NCI-H526 (cell line): ENCODE data around the gene KLHL13.
"Not testable (repeated sequence)": the region's sequence is repeated elsewhere in the genome, so short reads cannot be mapped to it uniquely, and the experiment has no call there.

ENCODE experiments used
- DNase-seq, 2 experiments: peaks; one replicate each; lab custom pipeline; 2025; lab: John Stamatoyannopoulos, UW

KLHL13 gene

DNA sequence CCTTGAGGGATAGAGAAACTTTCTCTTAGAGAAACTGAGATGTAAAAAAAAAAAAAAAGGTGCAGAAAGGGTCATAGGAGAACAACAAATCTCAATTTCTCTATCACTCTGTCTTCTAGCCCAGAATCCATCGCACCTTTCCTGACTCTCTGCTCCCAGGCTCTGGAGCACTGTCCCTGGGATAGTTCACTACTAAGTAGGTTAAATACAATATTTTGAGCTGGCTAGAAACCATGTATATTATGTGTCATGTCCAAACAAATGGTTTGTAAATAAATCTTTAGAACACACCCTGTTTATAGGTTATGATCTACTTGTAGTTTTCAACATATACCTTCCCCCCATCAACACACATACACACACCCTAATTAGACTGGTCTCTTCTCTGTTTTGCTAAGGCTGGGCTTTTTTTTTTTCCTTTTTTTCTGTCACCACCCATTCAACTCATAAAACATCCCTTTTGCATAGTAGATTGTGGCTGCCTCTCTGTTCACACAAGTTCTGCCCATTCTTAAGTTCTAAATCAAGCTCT is 124.4 kb downstream of the KLHL13 start:
- DNase-seq: no peak

GRCh38 chrX:117990438-117990837 is 126.2 kb downstream of the KLHL13 start:
- DNase-seq: no peak

DNA sequence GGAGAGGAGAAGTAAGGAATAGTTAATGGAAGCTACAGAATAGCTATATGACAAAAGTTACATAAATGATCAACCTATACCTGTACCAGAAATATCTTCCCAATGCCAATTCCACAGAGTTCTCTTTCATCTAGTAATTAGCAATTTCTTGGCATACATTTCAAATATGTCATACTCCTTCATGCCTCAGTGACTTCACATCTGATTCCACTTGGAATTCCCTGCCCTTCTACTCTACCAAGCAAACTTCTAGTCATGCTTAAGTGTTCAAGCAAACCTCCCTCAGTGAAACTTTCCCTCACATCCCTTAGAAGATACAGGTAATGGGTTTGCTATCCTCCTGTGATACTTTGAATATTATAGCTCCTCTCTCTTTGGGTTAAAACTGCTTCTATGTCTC is 127.1 kb downstream of the KLHL13 start:
- DNase-seq: no peak

GRCh38 chrX:117987373-117987772 is 129.2 kb downstream of the KLHL13 start:
- DNase-seq: no peak

DNA sequence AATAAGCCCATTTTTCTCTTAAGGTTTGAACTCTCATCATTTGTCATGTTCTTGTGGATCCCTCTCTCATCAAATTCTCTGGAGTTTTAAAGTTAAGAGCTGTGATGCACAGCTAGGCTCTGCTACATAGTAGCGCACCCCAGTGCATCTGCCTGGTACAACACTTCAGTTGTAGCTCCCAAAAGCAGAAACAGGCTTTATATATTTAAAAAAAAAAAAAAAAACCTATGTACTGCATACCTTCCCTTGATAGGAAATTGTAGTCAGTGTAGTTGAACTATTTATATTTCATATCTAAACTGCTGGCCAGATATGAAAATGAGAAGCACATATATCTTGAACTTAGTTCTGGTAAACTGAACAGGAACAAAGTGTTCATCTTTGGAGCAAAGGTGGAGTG is 131.4 kb downstream of the KLHL13 start:
- DNase-seq: peak in 1 of 2 experiments; percentile 14

GRCh38 chrX:117982694-117983392 is 133.8 kb downstream of the KLHL13 start:
- no peak for DNase-seq

DNA sequence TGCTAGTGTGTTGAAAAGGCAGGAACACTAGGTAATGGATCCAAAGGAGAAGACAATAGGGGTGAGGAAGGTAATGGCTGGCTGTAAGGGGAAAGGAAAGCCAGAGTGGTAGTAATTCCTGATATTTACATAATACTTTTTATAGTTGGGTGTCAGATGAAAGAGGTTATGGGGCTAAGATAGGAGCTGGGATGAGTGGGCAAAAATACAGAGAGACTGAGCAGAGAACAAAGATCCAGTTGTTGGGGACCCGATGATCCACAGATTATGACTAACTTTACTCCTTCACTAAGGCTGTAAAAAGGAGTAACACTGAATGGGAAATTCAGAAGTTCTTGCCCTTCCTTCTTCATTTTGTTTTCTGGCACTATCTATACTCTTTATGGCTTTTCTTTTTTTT is 138.2 kb downstream of the KLHL13 start:
- DNase-seq: no peak

GRCh38 chrX:117977526-117977925 is 139.1 kb downstream of the KLHL13 start:
- no peak for DNase-seq

DNA sequence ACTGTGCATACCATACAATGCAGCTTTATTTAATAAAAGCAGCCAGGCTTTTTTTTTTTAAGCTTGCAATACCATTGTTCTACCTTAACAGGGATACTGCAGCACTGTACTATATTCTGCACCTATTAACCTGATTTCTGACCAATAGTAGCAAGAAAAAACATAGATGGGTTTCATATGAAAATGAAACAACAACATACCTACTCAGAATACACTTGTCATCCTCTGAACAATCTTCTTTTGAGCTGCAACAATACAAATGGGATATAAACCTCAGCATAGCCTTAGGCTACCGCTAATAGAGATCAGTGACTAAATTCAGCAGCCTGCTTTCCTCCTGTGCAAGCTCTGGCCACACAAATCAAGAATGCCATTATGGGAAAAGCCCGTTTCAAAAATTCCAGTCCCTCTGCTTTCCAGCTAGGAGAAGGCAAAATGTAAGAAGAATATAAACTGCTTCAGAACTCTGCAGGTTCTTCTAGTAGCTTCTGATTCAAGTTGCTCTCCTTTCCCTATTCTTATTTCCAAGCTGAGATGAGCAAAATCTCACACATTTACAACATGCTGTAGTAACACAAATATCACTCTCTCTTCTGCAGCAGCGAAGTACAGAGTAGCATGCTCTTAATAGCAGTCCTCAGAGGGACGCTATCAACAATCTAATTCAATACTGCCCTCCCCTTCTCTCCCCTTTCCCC is 143.4 kb downstream of the KLHL13 start:
- no peak for DNase-seq

DNA sequence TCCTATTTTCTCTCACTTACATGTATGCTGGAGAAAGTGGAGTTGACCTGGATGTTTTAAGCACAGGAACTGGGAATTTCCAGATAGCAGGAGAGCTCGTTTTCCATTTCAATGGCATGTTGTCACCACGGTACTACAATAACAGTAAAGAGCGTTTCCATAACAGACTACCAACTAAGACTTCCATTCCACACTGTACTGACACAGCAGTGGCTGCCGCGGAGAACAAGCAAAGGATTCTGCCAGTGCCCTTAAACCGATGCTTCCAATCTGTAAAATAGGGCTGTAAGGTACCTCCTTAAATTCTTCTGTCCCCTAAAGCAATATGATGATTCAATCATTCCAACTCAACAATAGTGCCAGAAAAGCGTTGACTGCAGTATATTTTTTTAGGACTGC is 143.9 kb downstream of the KLHL13 start:
- DNase-seq: no peak

GRCh38 chrX:117969782-117970181 is 146.8 kb downstream of the KLHL13 start:
- DNase-seq: no peak

DNA sequence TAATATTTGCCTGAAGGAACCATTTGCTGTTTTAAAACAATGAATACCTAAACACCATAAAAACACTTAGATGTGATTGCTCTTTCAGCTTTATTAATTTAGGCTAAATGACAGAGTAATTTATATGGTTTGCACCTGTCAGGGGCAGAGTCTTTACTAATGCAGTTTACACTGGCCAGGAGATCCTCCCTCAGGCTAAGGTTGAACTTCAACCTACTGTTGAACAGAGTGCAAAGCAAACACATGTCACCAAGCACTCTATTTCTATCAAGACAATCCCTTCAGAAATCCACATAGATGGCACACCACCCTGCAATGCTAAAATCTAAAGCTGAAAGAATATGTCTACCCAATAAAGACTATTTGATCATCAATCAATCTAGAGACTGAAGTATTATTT is 147.3 kb downstream of the KLHL13 start:
- DNase-seq: no peak

DNA sequence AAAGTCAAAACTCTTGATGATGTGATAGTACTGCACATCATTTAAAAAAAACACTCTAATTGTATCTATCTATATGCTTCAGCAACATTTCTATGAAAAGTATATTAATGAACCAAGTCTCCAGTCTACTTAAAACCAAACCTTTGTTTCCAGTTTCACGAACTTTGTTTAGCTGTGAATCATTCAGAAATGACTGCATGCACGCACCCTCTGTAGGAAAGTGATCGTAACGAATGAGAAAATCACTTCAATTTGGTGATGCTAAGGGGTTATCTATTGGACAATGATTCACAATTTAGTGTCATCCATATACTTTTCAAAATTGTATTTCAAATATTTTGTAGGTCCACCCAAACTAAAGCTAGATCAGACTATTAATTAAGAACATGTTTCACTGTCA is 157.6 kb downstream of the KLHL13 start:
- no peak for DNase-seq

- DNase-seq: no peak
Measured at GRCh38 chrX:117957128-117957527, 159.5 kb downstream of the KLHL13 start.

DNA sequence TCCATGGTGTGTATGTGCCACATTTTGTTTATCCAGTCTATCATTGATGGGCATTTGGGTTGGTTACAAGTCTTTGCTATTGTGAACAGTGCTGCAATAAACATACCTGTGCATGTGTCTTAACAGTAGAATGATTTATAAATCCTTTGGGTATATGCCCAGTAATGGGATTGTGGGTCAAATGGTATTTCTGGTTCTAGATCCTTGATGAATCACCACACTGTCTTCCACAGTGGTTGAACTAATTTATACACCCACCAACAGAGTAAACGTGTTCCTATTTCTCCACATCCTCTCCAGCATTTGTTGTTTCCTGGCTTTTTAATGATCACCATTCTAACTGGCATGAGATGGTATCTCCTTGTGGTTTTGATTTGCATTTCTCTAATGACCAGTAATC is 177.3 kb downstream of the KLHL13 start:
- DNase-seq: not testable (repeated sequence)

- no peak for DNase-seq
Measured at GRCh38 chrX:117936118-117936517, 180.5 kb downstream of the KLHL13 start.

DNA sequence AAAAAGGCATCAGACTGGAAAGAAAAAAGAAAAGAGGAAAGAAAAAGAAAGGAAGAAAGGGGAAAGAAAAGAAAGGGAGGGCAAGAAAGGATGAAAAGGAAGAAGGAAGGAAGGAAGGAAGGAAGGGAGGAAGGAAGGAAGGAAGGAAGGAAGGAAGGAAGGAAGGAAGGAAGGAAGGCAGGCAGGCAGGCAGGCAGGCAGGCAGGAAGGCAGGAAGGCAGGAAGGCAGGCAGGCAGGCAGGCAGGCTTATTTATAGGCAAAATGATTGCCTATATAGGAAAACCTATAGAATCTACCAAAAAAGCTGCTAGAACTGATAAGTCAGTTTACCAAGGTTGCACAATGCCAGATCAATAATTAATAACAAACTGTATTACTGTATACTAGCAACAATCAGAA is 186.5 kb downstream of the KLHL13 start:
- DNase-seq: not testable (repeated sequence)

- no peak for DNase-seq
Measured at GRCh38 chrX:117919755-117920154, 196.9 kb downstream of the KLHL13 start.

GRCh38 chrX:117910216-117910615 is 206.4 kb downstream of the KLHL13 start:
- no peak for DNase-seq

DNA sequence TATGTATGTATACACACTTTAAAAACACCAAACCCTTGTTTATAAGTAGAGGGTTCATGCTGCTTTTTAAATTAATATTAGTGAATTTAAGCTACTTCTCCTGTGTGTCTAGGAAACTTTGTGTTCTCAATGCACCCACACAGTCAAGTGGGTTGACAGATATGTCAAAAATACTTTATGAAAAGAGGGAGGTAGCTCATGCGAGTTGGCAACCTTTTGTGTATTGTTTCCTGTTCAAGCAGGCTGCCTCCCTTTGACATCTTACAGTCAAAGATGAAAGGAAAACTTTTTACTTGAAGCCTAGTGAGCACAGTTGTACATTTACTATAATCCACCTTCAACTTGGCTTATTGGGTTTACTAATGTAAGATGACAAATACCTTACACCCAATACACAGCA is 218.4 kb downstream of the KLHL13 start:
- no peak for DNase-seq

GRCh38 chrX:117895418-117895817 is 221.2 kb downstream of the KLHL13 start:
- no peak for DNase-seq

DNA sequence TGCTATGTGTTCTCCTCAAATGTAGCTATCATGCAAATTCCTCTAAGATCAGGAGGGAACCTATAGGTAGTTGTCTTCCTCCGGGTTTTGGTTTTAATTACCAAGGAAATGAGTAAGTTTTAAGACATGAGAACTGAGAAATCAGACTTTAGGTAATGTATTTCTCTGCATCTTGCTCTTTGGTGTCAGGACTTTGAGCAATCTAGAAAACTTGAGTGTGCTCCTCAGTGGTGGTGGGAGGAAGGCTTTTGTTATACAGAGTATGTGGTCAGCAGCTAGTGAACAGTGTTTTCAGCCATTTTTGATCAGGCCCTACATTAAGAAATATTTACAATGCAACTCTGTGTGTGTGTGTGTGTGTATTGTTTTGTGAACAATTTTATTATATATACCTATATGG is 224.1 kb downstream of the KLHL13 start:
- no peak for DNase-seq

GRCh38 chrX:117871796-117872195 is 244.8 kb downstream of the KLHL13 start:
- no peak for DNase-seq

GRCh38 chrX:117860517-117860916 is 256.1 kb downstream of the KLHL13 start:
- DNase-seq: no peak
